Peyer's patch (tissue), 4 donors: ENCODE results near the gene ARL15.

Experiments used
- CTCF ChIP-seq, 6 experiments: fragments of 450-650 bp in 4 of 6; fragments of 200-600 bp in 2 of 6; sonication (generic) in 1 of 6; IDR thresholded peaks; one replicate each; pipeline ENCODE4 v1.5.1; 2017 to 2019; ENCODE audit warnings: antibody characterized with exemption in 6 of 6, mild to moderate bottlenecking in 3 of 6, moderate library complexity in 1 of 6
- POLR2A ChIP-seq, 2 donors: fragments of 450-650 bp; IDR thresholded peaks; one replicate each; pipeline ENCODE4 v1.5.1; 2017; ENCODE audit warnings: antibody characterized with exemption in 2 of 2, mild to moderate bottlenecking in 2 of 2, moderate library complexity in 2 of 2

DNA sequence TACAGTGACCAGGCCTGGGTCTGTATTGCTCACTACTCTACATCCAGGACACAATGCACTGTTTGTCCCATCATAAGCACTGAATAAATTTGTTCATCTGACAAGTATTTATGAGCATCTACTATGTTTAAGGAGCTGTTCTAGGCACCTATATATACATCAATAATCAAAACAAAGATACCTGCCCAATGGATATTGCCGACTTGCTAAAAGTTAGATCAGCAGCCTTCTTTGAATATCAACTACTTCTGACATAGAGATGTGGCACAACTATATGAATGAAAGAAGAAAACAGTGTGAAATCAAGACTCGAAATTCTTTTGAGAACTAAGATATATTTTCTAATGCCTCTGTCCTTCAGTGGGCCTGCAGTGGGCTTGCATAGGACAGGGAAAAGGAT, 215.7 kb downstream of the ARL15 start:
- no peak for TF ChIP-seq CTCF (IDR thresholded peaks at IDR 0.05)
- TF ChIP-seq POLR2A (IDR thresholded peaks at IDR 0.05) = no peak
